H9 (cell line): Measurements from ENCODE around the gene LMX1B. TPM values are rescaled to one million over a fixed set of nuclear protein-coding genes. Genes with fewer than 3 reads are reported as not detected.
A peak's percentile ranks its signal among the peaks of the same experiment; 100 is the strongest.

Experiments
- DNase-seq: peaks from one replicate; pipeline ENCODE4 v3.0.0-alpha.2; 2017
- H2AFZ ChIP-seq: one replicate; pipeline ENCODE4 v1.6.1; 2013; ENCODE audit warnings: mild to moderate bottlenecking, low read length, control low read depth, moderate library complexity
- H2AK5ac ChIP-seq: 2 replicates; pipeline ENCODE4 v1.6.1; 2013; ENCODE audit warnings: low read length, control low read depth, mixed read lengths; ENCODE audit not compliant: insufficient read length
- H2BK120ac ChIP-seq: one replicate; pipeline ENCODE4 v1.6.1; 2013; ENCODE audit warnings: low read depth, mild to moderate bottlenecking, low read length, control low read depth, inconsistent platforms; ENCODE audit not compliant: poor library complexity, severe bottlenecking
- H2BK12ac ChIP-seq: 2 replicates; pipeline ENCODE4 v1.6.1; 2013; ENCODE audit warnings: low read length, control low read depth, mixed read lengths, low read depth; ENCODE audit not compliant: insufficient read length
- H2BK15ac ChIP-seq: 2 replicates; pipeline ENCODE4 v1.6.1; 2013; ENCODE audit warnings: low read depth, low read length, control low read depth
- H2BK20ac ChIP-seq: one replicate; pipeline ENCODE4 v1.6.1; 2013; ENCODE audit warnings: low read depth, mild to moderate bottlenecking, low read length, control low read depth, inconsistent platforms; ENCODE audit not compliant: poor library complexity, severe bottlenecking
- H2BK5ac ChIP-seq: 2 replicates; pipeline ENCODE4 v1.6.1; 2013; ENCODE audit warnings: low read length, control low read depth, mixed read lengths; ENCODE audit not compliant: insufficient read length
- H3K14ac ChIP-seq: 2 replicates; pipeline ENCODE4 v1.6.1; 2013; ENCODE audit warnings: low read length, control low read depth; ENCODE audit not compliant: insufficient read depth
- H3K18ac ChIP-seq: 2 replicates; pipeline ENCODE4 v1.6.1; 2013; ENCODE audit warnings: low read depth, mild to moderate bottlenecking, mixed read lengths, low read length, control low read depth; ENCODE audit not compliant: insufficient read length
- H3K23ac ChIP-seq: 2 replicates; pipeline ENCODE4 v1.6.1; 2013; ENCODE audit warnings: low read length, control low read depth, mixed read lengths, low read depth; ENCODE audit not compliant: insufficient read length
- H3K23me2 ChIP-seq: 2 replicates; pipeline ENCODE4 v1.6.1; 2013; ENCODE audit warnings: low read depth, mild to moderate bottlenecking, mixed read lengths, low read length, control low read depth; ENCODE audit not compliant: insufficient read length, poor library complexity, severe bottlenecking
- H3K27ac ChIP-seq: 2 replicates; pipeline ENCODE4 v1.5.1; 2013; ENCODE audit warnings: low read length, control low read depth, mixed read lengths, low read depth; ENCODE audit not compliant: insufficient read length
- H3K27me3 ChIP-seq: 2 replicates; pipeline ENCODE4 v1.6.1; 2013; ENCODE audit warnings: low read length, control low read depth, inconsistent platforms; ENCODE audit not compliant: insufficient read depth
- H3K4ac ChIP-seq: 2 replicates; pipeline ENCODE4 v1.6.1; 2013; ENCODE audit warnings: low read depth, mild to moderate bottlenecking, control low read depth, inconsistent platforms, low read length, moderate library complexity
- H3K4me1 ChIP-seq: 2 replicates; pipeline ENCODE4 v1.6.1; 2013; ENCODE audit warnings: low read length, control low read depth, inconsistent platforms; ENCODE audit not compliant: insufficient read depth
- H3K4me2 ChIP-seq: 2 replicates; pipeline ENCODE4 v1.6.1; 2013; ENCODE audit warnings: low read length, control low read depth, mixed read lengths; ENCODE audit not compliant: insufficient read length, insufficient read depth
- H3K56ac ChIP-seq: 2 replicates; pipeline ENCODE4 v1.6.1; 2013; ENCODE audit warnings: low read depth, mild to moderate bottlenecking, mixed read lengths, low read length, control low read depth; ENCODE audit not compliant: insufficient read length
- H3K79me1 ChIP-seq: 2 replicates; pipeline ENCODE4 v1.6.1; 2013; ENCODE audit warnings: low read depth, mild to moderate bottlenecking, moderate library complexity, low read length, control low read depth, inconsistent platforms; ENCODE audit not compliant: insufficient read depth, poor library complexity, severe bottlenecking
- H3K79me2 ChIP-seq: 2 replicates; pipeline ENCODE4 v1.6.1; 2013; ENCODE audit warnings: low read length, control low read depth, inconsistent platforms; ENCODE audit not compliant: insufficient read depth
- H3K9ac ChIP-seq: 2 replicates; pipeline ENCODE4 v1.6.1; 2013; ENCODE audit warnings: low read length, control low read depth, mixed read lengths; ENCODE audit not compliant: insufficient read length; ENCODE audit errors: extremely low read depth
- H3K9me3 ChIP-seq: one replicate; pipeline ENCODE4 v1.6.1; 2013; ENCODE audit warnings: low read depth, low read length, inconsistent platforms; ENCODE audit not compliant: control insufficient read depth
- H3T11ph ChIP-seq: one replicate; pipeline ENCODE4 v1.6.1; 2013; ENCODE audit warnings: mild to moderate bottlenecking, low read length, control low read depth, inconsistent platforms
- H4K20me1 ChIP-seq: one replicate; pipeline ENCODE4 v1.6.1; 2013; ENCODE audit not compliant: control insufficient read depth, insufficient read length, insufficient read depth
- H4K5ac ChIP-seq: 2 replicates; pipeline ENCODE4 v1.6.1; 2013; ENCODE audit warnings: low read depth, mild to moderate bottlenecking, mixed read lengths, low read length, control low read depth; ENCODE audit not compliant: insufficient read length
- H4K8ac ChIP-seq: replicated peaks from 2 replicates; pipeline ENCODE4 v1.6.1; 2013; ENCODE audit warnings: low read length, control low read depth, mixed read lengths, low read depth; ENCODE audit not compliant: insufficient read length
- H4K91ac ChIP-seq: 2 replicates; pipeline ENCODE4 v1.6.1; 2013; ENCODE audit warnings: low read depth, mild to moderate bottlenecking, moderate library complexity, mixed read lengths, low read length, control low read depth; ENCODE audit not compliant: insufficient read length
- H3K27ac Mint-ChIP-seq, 3 experiments: 2 replicates in 2 of 3; 3 replicates in 1 of 3; pipeline ENCODE4 v1.8.0; 2020 to 2021; ENCODE audit warnings: mixed read lengths in 3 of 3, mild to moderate bottlenecking in 1 of 3, moderate library complexity in 1 of 3
- H3K27me3 Mint-ChIP-seq: 2 replicates; pipeline ENCODE4 v1.8.0; 2021; ENCODE audit warnings: low read depth, mild to moderate bottlenecking, moderate library complexity, mixed read lengths
- H3K36me3 Mint-ChIP-seq, 3 experiments: 2 replicates in 2 of 3; 3 replicates in 1 of 3; pipeline ENCODE4 v1.8.0; 2020 to 2021; ENCODE audit warnings: low read depth in 3 of 3, mixed read lengths in 3 of 3; ENCODE audit not compliant: insufficient read depth in 1 of 3
- H3K4me1 Mint-ChIP-seq, 2 experiments: 2 replicates each; pipeline ENCODE4 v1.8.0; 2020; ENCODE audit warnings: mixed read lengths in 2 of 2
- H3K4me3 Mint-ChIP-seq, 2 experiments: 2 replicates in 1 of 2; 3 replicates in 1 of 2; pipeline ENCODE4 v1.8.0; 2020 to 2021; ENCODE audit warnings: mild to moderate bottlenecking in 2 of 2, mixed read lengths in 2 of 2, moderate library complexity in 1 of 2
- H3K9me3 Mint-ChIP-seq, 2 experiments: 2 replicates in 1 of 2; 3 replicates in 1 of 2; pipeline ENCODE4 v1.8.0; 2020; ENCODE audit warnings: mild to moderate bottlenecking in 2 of 2, mixed read lengths in 2 of 2, moderate library complexity in 1 of 2
- whole genome bisulfite sequencing: extraction: QIAGEN DNeasy Blood & Tissue Kit; methylation state at CpG from one replicate; pipeline ENCODE4 v1.1.7; 2013; ENCODE audit warnings: missing lambda C conversion rate, low lambda C conversion rate, mixed read lengths; ENCODE audit not compliant: insufficient read length; ENCODE audit errors: extremely low coverage; 5-methylcytosine and 5-hydroxymethylcytosine counted together
- total RNA-seq: library from RNA; stranded (reverse); gene quantifications from 2 replicates; pipeline ENCODE4 v1.2.1, GENCODE V29; 2021
- TF ChIP-seq, protein P1 (sequence below): fragments of 200-600 bp; sonication (generic); conservative IDR thresholded peaks from 3 replicates; pipeline ENCODE4 v1.8.0; 2021; ENCODE audit warnings: antibody characterized with exemption, mild to moderate bottlenecking

Gene LMX1B
- total RNA-seq, 1 experiment from 2014 or later: 0.85 TPM

DNA sequence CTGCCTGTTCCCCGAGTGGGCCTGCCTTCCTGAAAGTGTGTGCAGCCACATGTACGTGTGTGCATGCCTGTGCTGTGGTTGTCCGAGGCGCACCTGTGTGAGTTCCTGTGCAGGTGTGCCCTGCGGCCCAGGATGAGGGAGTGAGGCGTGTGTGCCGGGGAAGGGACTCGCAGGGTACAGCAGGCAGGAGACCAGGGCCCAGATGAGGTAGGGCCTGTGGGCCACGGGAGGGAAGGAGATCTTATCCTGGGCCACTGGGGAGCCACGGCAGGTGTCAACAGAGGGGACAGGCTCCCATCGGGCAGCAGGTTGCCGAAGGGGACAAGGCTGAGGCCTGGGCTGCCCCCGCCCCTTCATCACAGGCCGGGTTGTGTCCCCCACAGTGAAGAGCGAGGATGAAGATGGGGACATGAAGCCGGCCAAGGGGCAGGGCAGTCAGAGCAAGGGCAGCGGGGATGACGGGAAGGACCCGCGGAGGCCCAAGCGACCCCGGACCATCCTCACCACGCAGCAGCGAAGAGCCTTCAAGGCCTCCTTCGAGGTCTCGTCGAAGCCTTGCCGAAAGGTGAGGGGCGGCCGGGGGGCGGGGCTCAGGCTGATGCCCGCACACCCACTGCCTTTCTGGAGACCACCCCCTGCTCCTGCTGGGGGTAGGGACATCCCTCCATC is 79.2 kb downstream of the LMX1B start:
- no peak overlapping the region for H2AK5ac ChIP-seq
- H3K4me3 Mint-ChIP-seq: no peak overlapping the region
- no peak overlapping the region for H3K18ac ChIP-seq
- no peaks in the 10 kb centered on the region for H3K79me2 ChIP-seq
- H3K4me1 Mint-ChIP-seq: peaks cover 15 to 33% of the 10 kb centered on the region in 2 experiments
- H2BK20ac ChIP-seq: no peak overlapping the region
- no peak overlapping the region for H2AFZ ChIP-seq
- no peak overlapping the region for H3K4me2 ChIP-seq
- H2BK120ac ChIP-seq: no peak overlapping the region
- no peaks in the 10 kb centered on the region for H4K20me1 ChIP-seq
- no peaks in the 10 kb centered on the region for H3K36me3 Mint-ChIP-seq
- H3K79me1 ChIP-seq: no peaks in the 10 kb centered on the region
- H3K23ac ChIP-seq: no peak overlapping the region
- H3K27me3 ChIP-seq: no peaks in the 10 kb centered on the region
- H3K9me3 ChIP-seq: no peaks in the 10 kb centered on the region
- H3K27me3 Mint-ChIP-seq: peaks cover 77% of the 10 kb centered on the region
- H3K4me1 ChIP-seq: no peaks in the 10 kb centered on the region; the same call in 1 of the 2 replicates
- no peak overlapping the region for H2BK12ac ChIP-seq
- DNase-seq: peak; percentile 23
- no peak overlapping the region for H4K8ac ChIP-seq
- H3K4ac ChIP-seq: no peak overlapping the region
- H2BK5ac ChIP-seq: no peak overlapping the region
- no peaks in the 10 kb centered on the region for H3K9me3 Mint-ChIP-seq
- H3K14ac ChIP-seq: no peak overlapping the region
- TF ChIP-seq, protein P1, sequence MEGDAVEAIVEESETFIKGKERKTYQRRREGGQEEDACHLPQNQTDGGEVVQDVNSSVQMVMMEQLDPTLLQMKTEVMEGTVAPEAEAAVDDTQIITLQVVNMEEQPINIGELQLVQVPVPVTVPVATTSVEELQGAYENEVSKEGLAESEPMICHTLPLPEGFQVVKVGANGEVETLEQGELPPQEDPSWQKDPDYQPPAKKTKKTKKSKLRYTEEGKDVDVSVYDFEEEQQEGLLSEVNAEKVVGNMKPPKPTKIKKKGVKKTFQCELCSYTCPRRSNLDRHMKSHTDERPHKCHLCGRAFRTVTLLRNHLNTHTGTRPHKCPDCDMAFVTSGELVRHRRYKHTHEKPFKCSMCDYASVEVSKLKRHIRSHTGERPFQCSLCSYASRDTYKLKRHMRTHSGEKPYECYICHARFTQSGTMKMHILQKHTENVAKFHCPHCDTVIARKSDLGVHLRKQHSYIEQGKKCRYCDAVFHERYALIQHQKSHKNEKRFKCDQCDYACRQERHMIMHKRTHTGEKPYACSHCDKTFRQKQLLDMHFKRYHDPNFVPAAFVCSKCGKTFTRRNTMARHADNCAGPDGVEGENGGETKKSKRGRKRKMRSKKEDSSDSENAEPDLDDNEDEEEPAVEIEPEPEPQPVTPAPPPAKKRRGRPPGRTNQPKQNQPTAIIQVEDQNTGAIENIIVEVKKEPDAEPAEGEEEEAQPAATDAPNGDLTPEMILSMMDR: no peak
- H3T11ph ChIP-seq: no peak overlapping the region
- H3K9ac ChIP-seq: no peak overlapping the region
- no peak overlapping the region for H3K56ac ChIP-seq
- no peaks in the 10 kb centered on the region for H3K23me2 ChIP-seq
- no peak overlapping the region for H3K27ac ChIP-seq
- no peak overlapping the region for H4K91ac ChIP-seq
- no peak overlapping the region; a peak in 1 of 7 replicates for H3K27ac Mint-ChIP-seq
- H4K5ac ChIP-seq: no peak overlapping the region
- WGBS: no CpG with 5 or more reads among the region's 32 CpGs
- no peak overlapping the region for H2BK15ac ChIP-seq
